Activated CD4-positive, alpha-beta T cell treated with anti-CD3 and anti-CD28 coated beads, Interleukin-2, amount 50 U/mL, for 24 hours (primary cell): ENCODE results near the gene GLT8D2.
A peak's percentile ranks its signal among the peaks of the same experiment; 100 is the strongest.

Experiments
- DNase-seq, 2 donors: peaks; one replicate each; pipeline ENCODE4 v3.0.0-alpha.2; 2020; ENCODE audit warnings: low read depth in 1 of 2, low spot score in 1 of 2

The GLT8D2 gene

GRCh38 chr12:104003596-104003995, 46.4 kb downstream of the GLT8D2 start:
- DNase-seq, result no peak

GRCh38 chr12:104002686-104003085, 47.3 kb downstream of the GLT8D2 start:
- DNase-seq, result no peak

DNA sequence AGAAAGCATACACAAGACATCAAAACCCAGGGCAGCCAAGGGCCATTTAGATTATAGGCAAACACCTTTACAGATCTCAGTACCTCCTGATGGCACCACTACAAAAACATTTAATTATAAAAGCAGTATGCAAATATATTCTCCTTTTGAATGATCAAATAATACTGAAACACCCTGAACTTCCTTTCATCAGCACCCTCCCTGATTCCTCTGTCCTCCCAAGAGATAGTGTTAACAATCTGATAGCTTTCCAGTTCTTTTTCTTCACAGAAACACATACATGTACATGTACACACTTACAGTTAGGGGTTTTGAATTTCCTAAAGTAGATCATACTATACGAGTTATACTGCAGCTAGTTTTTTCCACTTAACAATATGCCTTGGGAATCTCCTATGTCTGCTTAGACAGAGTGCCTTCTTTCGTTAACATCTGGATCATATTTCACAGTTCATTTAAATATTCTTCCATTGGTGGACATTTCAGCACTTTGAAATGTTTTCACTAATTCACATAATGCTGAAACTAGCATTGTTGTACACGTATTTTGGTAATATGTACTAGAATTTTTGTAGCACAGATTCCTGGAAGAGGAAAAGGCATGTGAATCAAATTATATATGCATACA, 49.1 kb downstream of the GLT8D2 start:
- DNase-seq, result no peak

DNA sequence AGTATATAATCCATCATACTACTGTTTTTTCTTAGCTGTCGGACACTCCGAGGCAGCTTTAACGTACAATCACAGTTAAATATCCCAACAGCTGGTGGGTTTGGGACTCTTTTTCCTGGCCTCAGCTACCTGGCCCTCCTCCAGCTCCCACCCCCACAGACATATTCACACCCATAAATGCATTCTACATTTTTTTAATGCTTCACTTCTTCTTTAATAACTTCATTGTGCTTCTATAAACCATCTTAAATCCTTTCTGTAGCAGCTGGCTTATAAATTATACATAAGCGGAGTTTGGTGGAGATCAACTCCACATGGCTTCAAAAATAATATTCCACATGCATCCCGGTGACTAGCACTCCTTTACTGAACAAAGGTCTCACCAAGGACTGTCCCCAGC, 51.0 kb downstream of the GLT8D2 start:
- no peak for DNase-seq

- DNase-seq, result no peak
These were observed 52.6 kb downstream of the GLT8D2 start for GRCh38 chr12:103997286-103997900.

DNA sequence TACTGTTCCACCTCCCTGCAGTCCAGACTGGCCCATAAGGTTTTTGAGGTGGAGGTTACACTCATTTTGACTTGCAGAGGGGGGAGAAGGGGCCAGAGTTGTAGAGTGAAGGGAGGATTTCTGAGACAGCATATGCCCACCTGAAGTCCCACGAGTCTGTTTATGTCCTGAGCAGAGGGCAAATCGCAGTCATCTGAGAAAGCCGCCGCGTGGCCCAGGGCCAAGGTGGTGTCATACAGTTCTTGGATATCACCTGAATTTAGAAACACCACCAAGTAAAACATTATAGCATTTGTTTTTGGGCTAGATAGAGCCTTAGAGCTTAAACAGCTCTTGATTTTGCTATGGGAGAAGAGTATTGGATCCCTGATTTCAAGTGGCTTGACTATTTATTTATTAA, 53.4 kb downstream of the GLT8D2 start:
- DNase-seq, result no peak

- no peak for DNase-seq
These were observed 55.8 kb downstream of the GLT8D2 start for GRCh38 chr12:103994235-103994634.

GRCh38 chr12:103986829-103987228, 63.2 kb downstream of the GLT8D2 start:
- no peak for DNase-seq

- no peak for DNase-seq
These were observed 71.5 kb downstream of the GLT8D2 start for GRCh38 chr12:103978384-103978982.

GRCh38 chr12:103975368-103975767, 74.6 kb downstream of the GLT8D2 start:
- no peak for DNase-seq

GRCh38 chr12:103973909-103974308, 76.1 kb downstream of the GLT8D2 start:
- DNase-seq, result no peak

- DNase-seq, result no peak
These were observed 80.6 kb downstream of the GLT8D2 start for GRCh38 chr12:103969391-103969790.

DNA sequence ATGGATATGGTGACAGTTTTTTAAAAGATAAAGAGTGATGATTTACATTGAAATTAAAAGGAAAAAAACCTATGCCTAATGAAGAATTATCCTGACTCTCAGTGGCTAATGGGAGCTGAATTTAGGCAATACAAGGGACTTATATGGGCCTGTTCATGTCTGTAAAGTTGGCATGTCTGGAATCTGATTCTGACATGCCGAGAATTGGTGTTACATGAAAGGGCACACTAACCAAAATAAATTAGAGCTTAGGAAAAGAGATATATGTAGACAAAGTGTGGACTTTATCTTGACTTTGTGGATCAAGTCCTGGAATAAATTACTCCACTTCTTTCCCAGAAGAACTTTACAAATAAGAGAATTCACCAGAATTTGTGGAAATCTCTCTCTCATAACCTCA, 83.3 kb downstream of the GLT8D2 start:
- no peak for DNase-seq

- DNase-seq, result peak; percentile 89 to 98
These were observed 84.1 kb downstream of the GLT8D2 start, which contains the start of gene TDG for GRCh38 chr12:103965590-103966504. Gene TDG, plus strand, starts transcription at chr12:103965872. Its CDS starts 166 bp downstream, at chr12:103966038.

DNA sequence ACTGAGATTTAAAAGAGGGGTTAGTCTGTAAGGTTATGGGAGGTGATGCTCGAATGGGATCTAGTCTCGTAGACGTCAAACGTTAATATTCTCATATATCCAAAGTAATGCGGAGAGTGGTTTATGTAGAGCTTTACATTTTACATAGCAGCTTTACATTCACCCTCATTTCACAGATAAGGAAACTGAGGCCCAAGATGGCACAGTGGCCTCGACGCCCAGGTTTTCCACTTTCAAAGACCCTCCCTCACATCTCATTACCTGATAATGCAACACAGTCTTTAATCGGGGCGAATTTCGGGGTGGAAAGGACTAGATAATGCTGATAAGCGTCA, 84.8 kb downstream of the GLT8D2 start:
- DNase-seq, result no peak

- DNase-seq, result no peak
These were observed 85.2 kb downstream of the GLT8D2 start for GRCh38 chr12:103964805-103965204.

- DNase-seq, result no peak
These were observed 87.5 kb downstream of the GLT8D2 start for GRCh38 chr12:103962493-103962892.

DNA sequence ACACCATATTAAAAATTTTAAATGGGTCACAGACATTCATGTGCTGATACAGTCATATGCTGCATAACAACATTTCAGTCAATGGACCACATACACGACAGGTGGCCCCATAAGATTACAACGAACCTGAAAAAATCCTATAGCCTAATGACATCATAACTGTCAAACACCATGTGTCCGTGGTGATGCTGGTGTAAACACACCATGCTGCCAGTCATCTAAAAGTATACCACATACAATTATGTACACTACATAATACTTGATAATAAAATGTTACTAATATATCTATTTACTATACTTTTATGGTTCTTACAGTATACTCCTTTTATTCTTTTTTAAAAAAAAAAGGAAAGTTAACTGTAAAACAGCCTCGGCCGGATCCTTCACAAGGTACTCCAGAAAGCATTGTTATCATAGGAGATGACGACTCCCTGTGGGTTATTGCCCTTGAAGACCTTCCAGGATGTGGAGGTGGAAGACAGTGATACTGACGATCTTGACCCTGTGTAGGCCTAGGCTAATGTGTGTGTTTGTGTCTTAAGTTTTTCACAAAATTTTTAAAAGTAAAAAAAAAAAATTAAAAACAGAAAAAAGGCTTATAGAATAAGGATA, 89.3 kb downstream of the GLT8D2 start:
- no peak for DNase-seq

DNA sequence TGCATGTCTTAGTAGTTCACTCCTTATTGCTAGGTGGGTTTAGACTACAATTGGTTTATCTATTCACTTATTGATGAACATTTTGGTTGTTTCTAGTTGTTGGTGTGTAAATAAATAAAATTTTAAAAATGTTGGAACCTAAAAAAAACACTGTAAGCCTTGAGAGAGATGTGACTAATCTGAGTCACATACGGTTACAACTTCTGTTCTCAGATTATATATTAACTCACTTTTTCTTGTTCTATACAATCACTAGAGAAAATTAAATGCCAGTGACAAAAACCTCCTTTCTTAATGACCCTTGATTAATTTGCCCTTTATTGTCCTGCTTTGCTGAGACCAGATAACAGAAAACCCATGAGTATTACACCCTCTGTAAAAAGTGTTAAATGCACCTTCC, 91.4 kb downstream of the GLT8D2 start:
- DNase-seq, result no peak

- DNase-seq, result no peak
These were observed 92.1 kb downstream of the GLT8D2 start for GRCh38 chr12:103957865-103958388.

GRCh38 chr12:103956509-103957027, 93.4 kb downstream of the GLT8D2 start:
- DNase-seq, result no peak
